AG10803 (cell line): ENCODE data around the gene IPO9.

ENCODE experiments used
- DNase-seq: peaks from one replicate; pipeline ENCODE4 v3.0.0; 2010; ENCODE audit warnings: low read depth
- H3K4me3 ChIP-seq: 2 replicates; pipeline ENCODE4 v1.5.1; 2011; ENCODE audit warnings: mild to moderate bottlenecking, low read length, control low read depth
- TF ChIP-seq, protein P1 (sequence below): conservative IDR thresholded peaks from 2 replicates; pipeline ENCODE4 v1.5.1; 2011; ENCODE audit warnings: mild to moderate bottlenecking, low read length, control low read depth, inconsistent platforms

Gene IPO9

DNA sequence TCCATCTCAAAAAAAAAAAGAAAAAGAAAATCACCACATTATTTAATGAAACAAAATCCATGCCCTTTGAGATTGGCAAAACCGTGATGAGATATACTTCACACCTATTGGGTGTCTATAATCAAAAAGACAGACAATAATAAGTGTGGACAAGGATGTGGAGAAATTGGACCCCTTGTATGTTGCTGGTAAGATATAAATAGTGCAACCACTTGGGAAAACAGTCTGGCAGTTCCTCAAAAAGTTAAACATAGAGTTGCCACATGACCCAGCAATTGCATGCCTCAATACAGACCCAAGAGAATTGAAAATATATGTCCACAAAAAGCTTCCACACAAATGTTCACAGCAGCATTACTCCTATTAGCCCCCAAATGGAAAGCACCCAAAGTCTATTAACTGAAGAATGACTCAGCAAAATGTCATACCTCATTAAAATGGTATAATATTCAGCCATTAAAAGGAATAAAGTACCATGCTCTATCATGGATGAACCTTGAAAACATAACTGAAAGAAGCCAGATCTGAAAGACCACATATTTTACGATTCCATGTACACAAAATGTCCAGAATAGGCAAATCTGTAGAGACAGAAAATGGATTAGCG lies 93.1 kb downstream of the IPO9 start:
- TF ChIP-seq, protein P1, sequence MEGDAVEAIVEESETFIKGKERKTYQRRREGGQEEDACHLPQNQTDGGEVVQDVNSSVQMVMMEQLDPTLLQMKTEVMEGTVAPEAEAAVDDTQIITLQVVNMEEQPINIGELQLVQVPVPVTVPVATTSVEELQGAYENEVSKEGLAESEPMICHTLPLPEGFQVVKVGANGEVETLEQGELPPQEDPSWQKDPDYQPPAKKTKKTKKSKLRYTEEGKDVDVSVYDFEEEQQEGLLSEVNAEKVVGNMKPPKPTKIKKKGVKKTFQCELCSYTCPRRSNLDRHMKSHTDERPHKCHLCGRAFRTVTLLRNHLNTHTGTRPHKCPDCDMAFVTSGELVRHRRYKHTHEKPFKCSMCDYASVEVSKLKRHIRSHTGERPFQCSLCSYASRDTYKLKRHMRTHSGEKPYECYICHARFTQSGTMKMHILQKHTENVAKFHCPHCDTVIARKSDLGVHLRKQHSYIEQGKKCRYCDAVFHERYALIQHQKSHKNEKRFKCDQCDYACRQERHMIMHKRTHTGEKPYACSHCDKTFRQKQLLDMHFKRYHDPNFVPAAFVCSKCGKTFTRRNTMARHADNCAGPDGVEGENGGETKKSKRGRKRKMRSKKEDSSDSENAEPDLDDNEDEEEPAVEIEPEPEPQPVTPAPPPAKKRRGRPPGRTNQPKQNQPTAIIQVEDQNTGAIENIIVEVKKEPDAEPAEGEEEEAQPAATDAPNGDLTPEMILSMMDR, result no peak
- no peak overlapping the region for H3K4me3 ChIP-seq
- DNase-seq, result no peak

DNA sequence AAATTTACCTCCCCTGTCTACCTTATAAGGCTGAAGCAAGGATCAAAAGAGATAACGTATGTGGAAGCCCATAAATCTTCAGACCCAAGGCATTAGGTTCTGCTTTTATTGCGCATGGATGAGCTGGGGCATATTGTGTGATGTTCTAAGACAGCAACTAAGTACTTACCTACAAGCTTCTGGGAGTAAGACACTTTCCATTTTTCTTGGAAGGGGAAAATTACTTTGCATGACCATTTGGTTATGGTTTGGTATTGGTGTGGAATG lies 96.3 kb downstream of the IPO9 start:
- TF ChIP-seq, protein P1, result no peak
- DNase-seq, result no peak
- no peak overlapping the region for H3K4me3 ChIP-seq

DNA sequence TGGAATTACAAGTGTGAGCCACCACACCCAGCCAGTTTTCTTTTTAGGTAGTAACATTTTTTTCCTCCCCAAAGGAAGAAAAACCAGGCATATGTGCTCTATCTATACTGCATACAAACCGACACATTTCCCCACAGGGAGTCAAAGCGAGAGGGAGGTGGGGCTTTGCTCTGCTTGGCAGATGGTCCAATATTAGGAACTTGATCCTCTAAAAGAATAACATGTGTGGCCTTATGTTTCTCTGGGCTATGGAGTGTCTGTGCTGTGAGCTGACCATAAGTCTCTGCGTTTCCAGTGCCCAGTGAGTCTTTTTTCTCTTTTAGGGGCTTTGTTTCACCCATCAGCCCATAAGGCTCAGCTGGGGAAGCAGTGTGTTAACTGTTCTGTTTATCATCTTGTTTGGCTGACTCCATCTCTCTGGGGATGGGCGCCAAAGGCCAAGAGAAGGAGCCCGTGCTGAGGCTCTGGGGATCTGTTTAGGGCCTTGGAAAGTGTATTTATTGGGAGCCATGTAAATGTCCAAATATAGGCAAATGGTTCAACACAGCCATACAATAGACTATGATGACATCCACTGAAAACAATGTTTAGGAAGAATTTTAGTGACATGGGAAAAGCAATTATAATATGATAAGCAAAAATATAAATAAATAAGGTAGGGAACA lies 97.2 kb downstream of the IPO9 start:
- H3K4me3 ChIP-seq, result no peak overlapping the region
- DNase-seq, result no peak

DNA sequence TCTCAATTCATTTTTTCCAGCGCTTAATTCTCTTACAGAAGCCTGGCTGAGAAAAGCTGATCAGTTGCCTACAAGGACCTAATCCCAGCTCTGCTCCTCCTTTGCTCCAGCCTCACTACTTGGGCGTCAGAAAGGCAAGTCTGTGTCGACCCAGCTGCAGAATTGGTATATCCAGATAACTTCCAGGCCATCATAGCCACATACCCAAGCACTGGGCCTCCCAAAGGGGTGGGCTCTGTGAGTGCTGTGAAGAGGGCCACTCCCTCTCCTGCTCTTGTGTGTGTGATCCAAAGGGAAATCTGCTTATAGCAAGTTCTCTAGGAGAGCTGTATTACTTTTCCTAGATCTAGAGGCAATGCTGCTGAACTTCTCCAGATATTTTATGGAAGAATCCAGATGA lies 99.3 kb downstream of the IPO9 start:
- H3K4me3 ChIP-seq, result no peak overlapping the region
- TF ChIP-seq, protein P1, result no peak
- DNase-seq, result no peak

More for the DNA sequence above, 97.2 kb downstream of the IPO9 start:
- TF ChIP-seq, protein P1, result no peak

DNA sequence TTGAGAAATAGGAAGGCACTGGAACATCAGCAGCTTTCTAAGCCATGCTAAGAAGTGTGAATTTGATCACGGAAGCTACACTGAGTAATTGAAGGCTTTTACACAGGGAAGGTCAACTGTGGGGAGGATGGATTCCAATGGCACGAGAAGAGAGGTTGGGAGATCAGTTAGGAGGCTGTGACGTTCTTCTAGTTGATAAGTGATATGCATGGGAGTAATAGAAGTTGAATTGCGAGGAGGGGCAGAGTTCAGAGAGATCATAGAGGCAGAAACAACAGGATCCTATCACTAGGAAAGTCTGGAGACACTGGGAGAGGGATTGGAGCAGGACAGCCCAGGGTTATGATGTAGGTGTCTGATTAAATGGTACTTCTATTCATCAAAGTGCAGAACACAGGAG lies 101.2 kb downstream of the IPO9 start:
- no peak for DNase-seq
- no peak overlapping the region for H3K4me3 ChIP-seq
- TF ChIP-seq, protein P1, result no peak

DNA sequence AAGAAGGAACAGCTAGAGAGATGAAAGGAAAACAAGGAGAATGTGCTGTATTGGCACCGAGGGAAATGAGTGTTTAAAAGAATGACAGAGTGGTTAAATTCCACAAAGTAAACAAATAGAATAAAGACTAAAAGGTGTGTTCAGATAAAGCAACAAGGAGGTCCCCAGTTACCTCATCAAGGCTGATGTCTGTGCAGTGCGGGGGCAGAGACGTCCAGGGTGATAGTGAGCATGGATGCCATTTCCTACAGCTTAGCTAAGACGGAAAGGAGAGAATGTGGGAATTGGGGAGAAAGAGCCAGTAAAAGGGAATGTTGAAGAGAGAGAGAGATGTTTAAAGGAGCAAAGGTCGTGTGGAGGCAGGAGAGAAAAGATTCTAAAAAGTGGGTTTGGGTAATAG lies 101.8 kb downstream of the IPO9 start:
- DNase-seq, result no peak
- no peak overlapping the region for H3K4me3 ChIP-seq
- TF ChIP-seq, protein P1, result no peak
